A549 (cell line): ENCODE data around the gene ASCL5. TPM values are rescaled to one million over a fixed set of nuclear protein-coding genes. Genes with fewer than 3 reads are reported as not detected.
A peak's percentile ranks its signal among the peaks of the same experiment; 100 is the strongest.

Experiments
- ATAC-seq, 2 experiments: fragments of 200-7000 bp in 1 of 2; fragments of >200 bp in 1 of 2; cut with Nextera tagmentation in 1 of 2; cut with Tn5 transposase in 1 of 2; 3 replicates each; pipeline versions ENCODE4 v1.8.0 to v1.9.1; 2018 to 2020; ENCODE audit warnings: mild to moderate bottlenecking in 1 of 2, moderate library complexity in 1 of 2
- CTCF ChIA-PET: fragments of 300-600 bp; sonication (Branson Sonifier 250); formaldehyde crosslinking; extraction: SDS; loops from one replicate; lab custom pipeline; 2021; ENCODE audit warnings: antibody characterized with exemption, inconsistent platforms; lab: Yijun Ruan, JAX
- POLR2A ChIA-PET: fragments of 350-600 bp; formaldehyde crosslinking; extraction: SDS; loops from one replicate; lab custom pipeline; 2021; ENCODE audit warnings: antibody characterized with exemption, inconsistent platforms; lab: Yijun Ruan, JAX
- DNase-seq, 2 experiments: peaks; one replicate each; pipeline versions ENCODE4 v3.0.0 to v3.0.0-alpha.2; 2011 to 2016; ENCODE audit warnings: low read depth in 1 of 2, low spot score in 1 of 2
- FAIRE-seq: peaks from 2 replicates; lab custom pipeline; 2011; peaks lifted over from hg19 to GRCh38; lab: Jason Lieb, UNC
- H3K27ac ChIP-seq, 2 experiments: fragments of >200 bp; sonication (Bioruptor Twin); formaldehyde crosslinking; 3 replicates each; pipeline ENCODE4 v1.5.1; 2016 to 2017
- H3K4me1 ChIP-seq: fragments of >200 bp; sonication (Bioruptor Twin); formaldehyde crosslinking; 3 replicates; pipeline ENCODE4 v1.6.1; 2016
- H3K4me2 ChIP-seq: fragments of >200 bp; sonication (Bioruptor Twin); formaldehyde crosslinking; 3 replicates; pipeline ENCODE4 v1.6.1; 2016
- H3K4me3 ChIP-seq: fragments of >200 bp; sonication (Bioruptor Twin); formaldehyde crosslinking; 3 replicates; pipeline ENCODE4 v1.5.1; 2016
- H3K9me3 ChIP-seq: fragments of >200 bp; sonication (Bioruptor Twin); formaldehyde crosslinking; 3 replicates; pipeline ENCODE4 v1.6.1; 2016
- BHLHE40 ChIP-seq: IDR thresholded peaks from 2 replicates; pipeline ENCODE4 v1.6.1; 2012; ENCODE audit warnings: low read depth, low read length, inconsistent platforms
- CBX8 ChIP-seq: fragments of 200-600 bp; sonication (generic); IDR thresholded peaks from 2 replicates; pipeline ENCODE4 v1.6.1; 2016
- EHF ChIP-seq: fragments of 250-450 bp; sonication (Bioruptor Pico); IDR thresholded peaks from 2 replicates; pipeline ENCODE4 v1.5.0; 2020; ENCODE audit warnings: mild to moderate bottlenecking
- EHMT2 ChIP-seq: fragments of 200-600 bp; sonication (generic); IDR thresholded peaks from 2 replicates; pipeline ENCODE4 v1.6.1; 2016; ENCODE audit warnings: antibody characterized with exemption, low read depth, mild to moderate bottlenecking, moderate library complexity
- EP300 ChIP-seq, 2 experiments: fragments of >200 bp; sonication (Bioruptor Twin); formaldehyde crosslinking; IDR thresholded peaks; 2 replicates in 1 of 2; 3 replicates in 1 of 2; pipeline ENCODE4 v1.6.1; 2016 to 2017
- ESRRA ChIP-seq: fragments of 150-350 bp; IDR thresholded peaks from 2 replicates; pipeline ENCODE4 v1.6.1; 2014; ENCODE audit warnings: mild to moderate bottlenecking, low read length, borderline replicate concordance
- FOSB ChIP-seq: fragments of 250-450 bp; sonication (Bioruptor Pico); IDR thresholded peaks from 2 replicates; pipeline ENCODE4 v1.5.0; 2020; ENCODE audit warnings: mild to moderate bottlenecking, moderate library complexity
- FOSL2 ChIP-seq, 2 experiments: fragments of 450-650 bp in 1 of 2; fragments of >200 bp in 1 of 2; sonication (Bioruptor Twin) in 1 of 2; formaldehyde crosslinking; IDR thresholded peaks; 2 replicates each; pipeline versions ENCODE4 v1.5.0 to v1.6.1; 2016 to 2020; ENCODE audit warnings: mild to moderate bottlenecking in 1 of 2, moderate library complexity in 1 of 2
- HEYL ChIP-seq: fragments of 250-450 bp; sonication (Bioruptor Pico); IDR thresholded peaks from 2 replicates; pipeline ENCODE4 v1.8.0; 2021; ENCODE audit warnings: mild to moderate bottlenecking, moderate library complexity
- HOXA7 ChIP-seq: fragments of 250-450 bp; sonication (Bioruptor Pico); IDR thresholded peaks from 2 replicates; pipeline ENCODE4 v1.5.0; 2020; ENCODE audit warnings: mild to moderate bottlenecking, moderate library complexity
- HOXB13 ChIP-seq: fragments of 250-450 bp; sonication (Bioruptor Pico); IDR thresholded peaks from 2 replicates; pipeline ENCODE4 v1.5.0; 2020; ENCODE audit warnings: low read depth, mild to moderate bottlenecking, moderate library complexity
- JUN ChIP-seq, 2 experiments: fragments of >200 bp; sonication (Bioruptor Twin); formaldehyde crosslinking; IDR thresholded peaks; 2 replicates in 1 of 2; 3 replicates in 1 of 2; pipeline ENCODE4 v1.6.1; 2016 to 2017
- KDM5A ChIP-seq: fragments of 200-600 bp; sonication (generic); IDR thresholded peaks from 2 replicates; pipeline ENCODE4 v1.6.1; 2016; ENCODE audit warnings: antibody characterized with exemption, mild to moderate bottlenecking
- MAFK ChIP-seq: fragments of 450-650 bp; IDR thresholded peaks from 2 replicates; pipeline ENCODE4 v1.6.1; 2014; ENCODE audit not compliant: partially characterized antibody
- MAZ ChIP-seq: fragments of 150-350 bp; IDR thresholded peaks from 2 replicates; pipeline ENCODE4 v1.6.1; 2014; ENCODE audit warnings: antibody characterized with exemption, low read depth, low read length, borderline replicate concordance
- MYC ChIP-seq: IDR thresholded peaks from 2 replicates; pipeline ENCODE4 v1.6.1; 2012; ENCODE audit warnings: mild to moderate bottlenecking, inconsistent platforms, low read length, improper control_type of control experiment, borderline replicate concordance
- NFE2L2 ChIP-seq: fragments of 150-350 bp; conservative IDR thresholded peaks from 2 replicates; pipeline ENCODE4 v1.6.1; 2014; ENCODE audit warnings: low read length
- NPAS2 ChIP-seq: fragments of 250-450 bp; sonication (Bioruptor Pico); IDR thresholded peaks from 2 replicates; pipeline ENCODE4 v1.8.0; 2022; ENCODE audit warnings: mild to moderate bottlenecking, moderate library complexity, borderline replicate concordance
- PHF8 ChIP-seq: fragments of 200-600 bp; sonication (generic); IDR thresholded peaks from 2 replicates; pipeline ENCODE4 v1.6.1; 2016; ENCODE audit warnings: low read depth, mild to moderate bottlenecking, antibody characterized with exemption, moderate library complexity, borderline replicate concordance
- RARB ChIP-seq: fragments of 250-450 bp; sonication (Bioruptor Pico); IDR thresholded peaks from 2 replicates; pipeline ENCODE4 v1.8.0; 2021; ENCODE audit warnings: mild to moderate bottlenecking, moderate library complexity
- RCOR1 ChIP-seq: fragments of 150-350 bp; IDR thresholded peaks from 2 replicates; pipeline ENCODE4 v1.6.1; 2014; ENCODE audit warnings: antibody characterized with exemption, low read length, low read depth
- SMC3 ChIP-seq: fragments of >200 bp; sonication (Bioruptor Twin); formaldehyde crosslinking; IDR thresholded peaks from 3 replicates; pipeline ENCODE4 v1.6.1; 2018; ENCODE audit warnings: inconsistent platforms
- TFCP2L1 ChIP-seq: fragments of 250-450 bp; sonication (Bioruptor Pico); IDR thresholded peaks from 2 replicates; pipeline ENCODE4 v1.5.0; 2021; ENCODE audit warnings: mild to moderate bottlenecking
- WGBS: methylation state at CpG from one replicate; pipeline ENCODE4 v1.1.6; 2017; ENCODE audit errors: missing lambda C conversion rate; 5-methylcytosine and 5-hydroxymethylcytosine counted together
- polyA plus RNA-seq, 4 experiments: library from polyadenylated mRNA; depleted of rRNA in 3 of 4; stranded (reverse); fragments of >200 nt; fragmentation: RNase III in 1 of 4; extraction: RNeasy Plus Mini Kit Qiagen cat#74134 plus additional on column Dnase treatment in 1 of 4; gene quantifications; 2 replicates in 3 of 4; 3 replicates in 1 of 4; pipeline ENCODE4 v1.2.3, GENCODE V29; 2011 to 2017
- TF ChIP-seq, protein P1 (sequence below): fragments of 250-450 bp; sonication (Bioruptor Pico); IDR thresholded peaks from 2 replicates; pipeline ENCODE4 v1.5.0; 2020; ENCODE audit warnings: low read depth, mild to moderate bottlenecking, moderate library complexity
- TF ChIP-seq, protein P2 (sequence below): fragments of >200 bp; sonication (Bioruptor Twin); formaldehyde crosslinking; IDR thresholded peaks from 3 replicates; pipeline ENCODE4 v1.6.1; 2016

The ASCL5 gene
- polyA plus RNA-seq, 2 of the 4 experiments (the other 2 are of a cell fraction) = 0.09 TPM; not detected in 1

DNA sequence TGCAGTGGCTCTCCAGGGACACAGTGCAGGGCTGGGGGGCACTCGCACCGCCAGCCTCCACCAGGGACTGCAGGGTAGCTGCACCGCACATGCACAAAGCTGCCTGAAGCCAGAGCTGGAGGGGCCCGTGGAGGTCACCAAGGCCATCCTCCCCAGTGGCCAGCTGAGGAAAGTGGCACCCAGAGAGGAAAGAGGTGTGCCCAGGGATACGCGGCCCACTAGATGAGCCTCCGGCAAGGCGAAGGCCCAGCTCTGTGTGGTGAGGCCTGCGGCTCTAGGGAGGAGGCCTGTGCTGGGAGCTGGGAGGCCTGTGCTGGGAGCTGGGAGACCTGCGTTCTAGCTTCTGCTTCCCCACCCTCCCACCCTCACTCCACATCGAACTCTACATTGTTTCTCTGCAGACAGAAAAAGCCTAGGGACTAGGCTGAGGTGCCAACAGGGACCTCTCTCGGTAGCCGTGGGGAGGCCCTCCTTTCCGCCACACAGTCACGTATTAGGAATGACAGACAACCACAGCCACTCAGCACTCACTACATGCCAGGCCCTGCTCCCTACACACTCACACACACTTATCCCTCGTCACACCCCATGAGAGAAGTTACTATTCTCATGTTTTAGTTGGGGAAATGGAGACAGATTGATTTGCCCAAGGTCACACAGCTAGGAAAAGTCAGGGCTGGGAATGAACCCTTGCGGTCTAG lies 921 bp upstream of the ASCL5 start:
- DNase-seq = no peak
- TF ChIP-seq MAFK (no peak), RARB (CRISPR knock-in tag) (no peak), HEYL (CRISPR knock-in tag) (no peak), HOXB13 (CRISPR knock-in tag) (no peak), FOSB (no peak), NPAS2 (no peak), RCOR1 (no peak), JUN (IDR thresholded peaks at IDR 0.05) (no peak), MAZ (no peak), EHMT2 (no peak), EP300 (IDR thresholded peaks at IDR 0.05) (no peak), FOSL2 (IDR thresholded peaks at IDR 0.05) (no peak), FOSL2 (CRISPR knock-in tag; IDR thresholded peaks at IDR 0.05) (no peak), CBX8 (no peak), HOXA7 (CRISPR knock-in tag) (no peak), KDM5A (no peak)
- TF ChIP-seq, protein P1, sequence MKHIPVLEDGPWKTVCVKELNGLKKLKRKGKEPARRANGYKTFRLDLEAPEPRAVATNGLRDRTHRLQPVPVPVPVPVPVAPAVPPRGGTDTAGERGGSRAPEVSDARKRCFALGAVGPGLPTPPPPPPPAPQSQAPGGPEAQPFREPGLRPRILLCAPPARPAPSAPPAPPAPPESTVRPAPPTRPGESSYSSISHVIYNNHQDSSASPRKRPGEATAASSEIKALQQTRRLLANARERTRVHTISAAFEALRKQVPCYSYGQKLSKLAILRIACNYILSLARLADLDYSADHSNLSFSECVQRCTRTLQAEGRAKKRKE (CRISPR knock-in tag) = no peak
- TF ChIP-seq, protein P2, sequence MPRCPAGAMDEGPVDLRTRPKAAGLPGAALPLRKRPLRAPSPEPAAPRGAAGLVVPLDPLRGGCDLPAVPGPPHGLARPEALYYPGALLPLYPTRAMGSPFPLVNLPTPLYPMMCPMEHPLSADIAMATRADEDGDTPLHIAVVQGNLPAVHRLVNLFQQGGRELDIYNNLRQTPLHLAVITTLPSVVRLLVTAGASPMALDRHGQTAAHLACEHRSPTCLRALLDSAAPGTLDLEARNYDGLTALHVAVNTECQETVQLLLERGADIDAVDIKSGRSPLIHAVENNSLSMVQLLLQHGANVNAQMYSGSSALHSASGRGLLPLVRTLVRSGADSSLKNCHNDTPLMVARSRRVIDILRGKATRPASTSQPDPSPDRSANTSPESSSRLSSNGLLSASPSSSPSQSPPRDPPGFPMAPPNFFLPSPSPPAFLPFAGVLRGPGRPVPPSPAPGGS = no peak
- Histone ChIP-seq H3K27ac (peak overlapping the region in 1 of 2 experiments; percentile 73; a peak in 2 of 6 replicates), H3K4me3 (no peak overlapping the region), H3K9me3 (no peaks in the 10 kb centered on the region), H3K4me2 (no peak overlapping the region), H3K4me1 (peaks cover 19% of the 10 kb centered on the region; the same call in 2 of the 3 replicates)
- no peak for FAIRE-seq
- POLR2A ChIA-PET = no interaction called here
- WGBS = 92% methylated on average over 16 of the region's 17 CpGs
- ATAC-seq = peak in 1 of 2 experiments; percentile 11; a peak in 2 of 6 replicates
- CTCF ChIA-PET = interaction anchor here (0.8 to 1.5 kb wide), 4 partner anchors 9 to 18 kb away, joined by 3 to 5 read pairs (median 4); no protein-coding TSS in a partner anchor

DNA sequence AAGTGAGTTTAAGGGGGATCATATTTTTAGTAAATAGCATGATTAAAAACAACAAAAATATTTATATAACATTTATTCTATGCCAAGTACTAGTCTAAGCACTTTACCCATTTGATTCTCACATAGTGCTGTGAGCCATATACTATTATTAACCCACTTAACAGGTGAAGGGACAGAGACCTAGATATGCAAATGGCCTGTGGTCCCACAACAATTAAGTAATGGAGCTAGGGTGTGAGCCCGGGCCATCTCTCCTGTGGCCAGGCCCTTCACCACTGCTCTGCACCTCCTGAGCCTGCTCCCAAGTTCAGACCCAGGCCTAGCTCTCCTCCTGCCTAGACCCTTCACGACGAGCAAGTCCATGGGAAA lies 537 bp downstream of the ASCL5 start:
- no peaks in the 10 kb centered on the region for H3K9me3 ChIP-seq
- TF ChIP-seq JUN (IDR thresholded peaks at IDR 0.05) = no peak
- no peak for TF ChIP-seq SMC3
- TF ChIP-seq TFCP2L1 (CRISPR knock-in tag) = no peak
- TF ChIP-seq PHF8 = no peak
- no peak for TF ChIP-seq EHF
- TF ChIP-seq ESRRA = no peak
- TF ChIP-seq NFE2L2 = no peak
- no peak for TF ChIP-seq HOXA7 (CRISPR knock-in tag)
- TF ChIP-seq BHLHE40 = no peak
- no peak for TF ChIP-seq CBX8
- no peak for TF ChIP-seq MYC
- no peak for TF ChIP-seq EHMT2
- DNase-seq (no peak), FAIRE-seq (no peak), ATAC-seq (no peak)
- ChIA-PET CTCF (interaction anchor here (0.7 to 2.1 kb wide), 12 partner anchors 9 to 97 kb away, joined by 3 to 11 read pairs (median 4); no protein-coding TSS in a partner anchor), POLR2A (no interaction called here)
- WGBS = 44% methylated on average over 3 of the region's 3 CpGs
- no peak overlapping the region for H3K4me3 ChIP-seq
- H3K4me1 ChIP-seq = peaks cover 19% of the 10 kb centered on the region; the same call in 2 of the 3 replicates
- H3K27ac ChIP-seq = peak overlapping the region in 1 of 2 experiments; percentile 73; a peak in 1 of 6 replicates
- H3K4me2 ChIP-seq = peak overlapping the region; percentile 70
